NCI-H2029 treated with DMSO at 0.1 percent for 48 hours (cell line): ENCODE measurements around the gene ARPC5.

Experiments
- DNase-seq: peaks from one replicate; lab custom pipeline; 2025; lab: John Stamatoyannopoulos, UW

ARPC5 gene

GRCh38 chr1:183609759-183610452 lies 25.7 kb downstream of the ARPC5 start:
- DNase-seq = peak; percentile 10

GRCh38 chr1:183609313-183609712 lies 26.3 kb downstream of the ARPC5 start:
- no peak for DNase-seq

GRCh38 chr1:183607322-183607980 lies 28.1 kb downstream of the ARPC5 start:
- DNase-seq = no peak

- no peak for DNase-seq
These were observed 29.7 kb downstream of the ARPC5 start for GRCh38 chr1:183605904-183606303.

- DNase-seq = no peak
These were observed 30.8 kb downstream of the ARPC5 start for GRCh38 chr1:183604815-183605214.

- no peak for DNase-seq
These were observed 31.4 kb downstream of the ARPC5 start for GRCh38 chr1:183604038-183604808.

- DNase-seq = no peak
These were observed 33.1 kb downstream of the ARPC5 start for GRCh38 chr1:183602510-183602909.

GRCh38 chr1:183600634-183601033 lies 34.9 kb downstream of the ARPC5 start:
- no peak for DNase-seq

- peak; percentile 24 for DNase-seq
These were observed 35.4 kb downstream of the ARPC5 start for GRCh38 chr1:183600136-183600535.

- no peak for DNase-seq
These were observed 37.2 kb downstream of the ARPC5 start for GRCh38 chr1:183598386-183598785.

GRCh38 chr1:183597656-183598347 lies 37.8 kb downstream of the ARPC5 start:
- no peak for DNase-seq

- no peak for DNase-seq
These were observed 39.1 kb downstream of the ARPC5 start for GRCh38 chr1:183596500-183596899.

GRCh38 chr1:183595537-183595936 lies 40.0 kb downstream of the ARPC5 start:
- no peak for DNase-seq

GRCh38 chr1:183593356-183593755 lies 42.2 kb downstream of the ARPC5 start:
- DNase-seq = no peak

GRCh38 chr1:183592733-183593132 lies 42.9 kb downstream of the ARPC5 start:
- DNase-seq = no peak

- no peak for DNase-seq
These were observed 45.1 kb downstream of the ARPC5 start, which contains the start of gene NCF2 for GRCh38 chr1:183590244-183591191. Gene NCF2, minus strand, starts transcription at chr1:183590459. Its CDS starts 130 bp downstream, at chr1:183590329.

- no peak for DNase-seq
These were observed 45.7 kb downstream of the ARPC5 start for GRCh38 chr1:183589874-183590243.

- no peak for DNase-seq
These were observed 46.2 kb downstream of the ARPC5 start for GRCh38 chr1:183589384-183589783.

- DNase-seq = no peak
These were observed 46.8 kb downstream of the ARPC5 start for GRCh38 chr1:183588827-183589226.

- DNase-seq = no peak
These were observed 48.7 kb downstream of the ARPC5 start for GRCh38 chr1:183586926-183587325.

- no peak for DNase-seq
These were observed 49.1 kb downstream of the ARPC5 start for GRCh38 chr1:183586455-183586854.
